Liver (tissue), 9 donors: ENCODE data around the gene TNFRSF13B. TPM values are rescaled to one million over a fixed set of nuclear protein-coding genes. Genes with fewer than 3 reads are reported as not detected.

Source experiments
- DNase-seq: peaks from one replicate; pipeline ENCODE4 v3.0.0-alpha.2; 2017; ENCODE audit warnings: low spot score
- H3K27ac ChIP-seq, 2 donors: one replicate each; pipeline ENCODE4 v1.7.0; 2013; ENCODE audit warnings: inconsistent platforms in 2 of 2, low read length in 2 of 2, control low read depth in 1 of 2, low read depth in 1 of 2, mild to moderate bottlenecking in 1 of 2
- H3K27me3 ChIP-seq, 4 donors: one replicate each; pipeline versions ENCODE4 v1.6.1 to v1.7.0; 2013; ENCODE audit warnings: low read length in 3 of 4, inconsistent platforms in 1 of 4, mild to moderate bottlenecking in 1 of 4, moderate library complexity in 1 of 4; ENCODE audit not compliant: control insufficient read depth in 4 of 4, insufficient read depth in 4 of 4
- H3K36me3 ChIP-seq, 4 donors: one replicate each; pipeline versions ENCODE4 v1.6.1 to v1.7.0; 2013; ENCODE audit warnings: low read length in 3 of 4, mild to moderate bottlenecking in 3 of 4, low read depth in 1 of 4, moderate library complexity in 1 of 4; ENCODE audit not compliant: control insufficient read depth in 4 of 4, insufficient read depth in 3 of 4
- H3K4me1 ChIP-seq, 4 donors: one replicate each; pipeline versions ENCODE4 v1.6.1 to v1.7.0; 2013; ENCODE audit warnings: low read length in 3 of 4, mild to moderate bottlenecking in 3 of 4, moderate library complexity in 1 of 4; ENCODE audit not compliant: control insufficient read depth in 4 of 4, insufficient read depth in 4 of 4
- H3K4me3 ChIP-seq, 3 donors: one replicate each; pipeline versions ENCODE4 v1.6.1 to v1.7.0; 2013; ENCODE audit warnings: low read length in 3 of 3, control low read depth in 1 of 3, low read depth in 1 of 3, mild to moderate bottlenecking in 1 of 3
- H3K9ac ChIP-seq, 2 donors: one replicate each; pipeline ENCODE4 v1.7.0; 2013; ENCODE audit warnings: low read length in 2 of 2, mild to moderate bottlenecking in 2 of 2, moderate library complexity in 2 of 2, control low read depth in 1 of 2, low read depth in 1 of 2
- H3K9me3 ChIP-seq, 4 donors: one replicate each; pipeline versions ENCODE4 v1.6.1 to v1.7.0; 2013; ENCODE audit warnings: low read length in 3 of 4; ENCODE audit not compliant: control insufficient read depth in 4 of 4
- EGR1 ChIP-seq, 2 donors: IDR thresholded peaks; 2 replicates each; pipeline ENCODE4 v1.6.1; 2016 to 2018; ENCODE audit warnings: antibody characterized with exemption in 2 of 2, low read depth in 2 of 2
- GABPA ChIP-seq, 2 donors: IDR thresholded peaks in 1 of 2; conservative IDR thresholded peaks in 1 of 2; 2 replicates each; pipeline ENCODE4 v1.6.1; 2016; ENCODE audit warnings: antibody characterized with exemption in 2 of 2, mild to moderate bottlenecking in 1 of 2, moderate library complexity in 1 of 2
- HNF4A ChIP-seq, 2 donors: conservative IDR thresholded peaks; 2 replicates each; pipeline ENCODE4 v1.6.1; 2016; ENCODE audit warnings: antibody characterized with exemption in 2 of 2, mild to moderate bottlenecking in 2 of 2
- HNF4G ChIP-seq: IDR thresholded peaks from 2 replicates; pipeline ENCODE4 v1.6.1; 2016; ENCODE audit warnings: antibody characterized with exemption
- JUND ChIP-seq, 2 donors: IDR thresholded peaks; 2 replicates each; pipeline ENCODE4 v1.6.1; 2016; ENCODE audit warnings: antibody characterized with exemption in 2 of 2
- NR2F2 ChIP-seq: IDR thresholded peaks from 2 replicates; pipeline ENCODE4 v1.6.1; 2016; ENCODE audit warnings: antibody characterized with exemption
- RAD21 ChIP-seq, 2 donors: IDR thresholded peaks; 2 replicates each; pipeline ENCODE4 v1.6.1; 2016; ENCODE audit warnings: antibody characterized with exemption in 2 of 2, mild to moderate bottlenecking in 2 of 2
- RXRA ChIP-seq, 2 donors: IDR thresholded peaks; 2 replicates each; pipeline ENCODE4 v1.6.1; 2017 to 2018; ENCODE audit warnings: antibody characterized with exemption in 2 of 2, mild to moderate bottlenecking in 1 of 2
- SP1 ChIP-seq: IDR thresholded peaks from 2 replicates; pipeline ENCODE4 v1.6.1; 2018; ENCODE audit warnings: antibody characterized with exemption, mild to moderate bottlenecking
- TAF1 ChIP-seq: conservative IDR thresholded peaks from 2 replicates; pipeline ENCODE4 v1.6.1; 2016; ENCODE audit warnings: antibody characterized with exemption, mild to moderate bottlenecking
- YY1 ChIP-seq: IDR thresholded peaks from 2 replicates; pipeline ENCODE4 v1.6.1; 2016; ENCODE audit warnings: antibody characterized with exemption, mild to moderate bottlenecking
- WGBS: extraction: QIAGEN DNeasy Blood & Tissue Kit; methylation state at CpG from one replicate; pipeline ENCODE4 v1.1.7; 2013; 5-methylcytosine and 5-hydroxymethylcytosine counted together
- polyA plus RNA-seq, 2 donors: library from polyadenylated mRNA; stranded (reverse) in 1 of 2; unstranded in 1 of 2; fragments of 200-250 nt in 1 of 2; fragments of >200 nt in 1 of 2; fragmentation: Nextera tagmentation in 1 of 2; extraction: Ambion mirVana in 1 of 2; gene quantifications; one replicate each; pipeline versions ENCODE4 v1.2.1 to v1.2.3, GENCODE V29; 2013 to 2015
- total RNA-seq, 2 donors: library from RNA; depleted of rRNA; stranded (reverse); fragments of >200 nt; gene quantifications; one replicate each; pipeline ENCODE4 v1.2.3, GENCODE V29; 2014
- TF ChIP-seq, protein P1 (sequence below): IDR thresholded peaks from 2 replicates; pipeline ENCODE4 v1.6.1; 2016; ENCODE audit warnings: antibody characterized with exemption
- TF ChIP-seq, protein P2 (sequence below): fragments of 150-350 bp; IDR thresholded peaks from 2 replicates; pipeline ENCODE4 v1.5.1; 2017; ENCODE audit warnings: improper control_type of control experiment, low read depth, low read length; ENCODE audit not compliant: missing input control
- TF ChIP-seq, protein P3 (sequence below): IDR thresholded peaks from 2 replicates; pipeline ENCODE4 v1.6.1; 2016; ENCODE audit warnings: antibody characterized with exemption, mild to moderate bottlenecking
- TF ChIP-seq, protein P4 (sequence below): IDR thresholded peaks from 2 replicates; pipeline ENCODE4 v1.6.1; 2016; ENCODE audit warnings: antibody characterized with exemption
- donor health status: healthy.
- donor health status: healthy.
- donor health status: healthy.
- donor health status: healthy.
- donor health status: healthy.

Gene TNFRSF13B
- total and polyA plus RNA-seq, 4 donors = 0.17 to 0.26 TPM; not detected in 2

DNA sequence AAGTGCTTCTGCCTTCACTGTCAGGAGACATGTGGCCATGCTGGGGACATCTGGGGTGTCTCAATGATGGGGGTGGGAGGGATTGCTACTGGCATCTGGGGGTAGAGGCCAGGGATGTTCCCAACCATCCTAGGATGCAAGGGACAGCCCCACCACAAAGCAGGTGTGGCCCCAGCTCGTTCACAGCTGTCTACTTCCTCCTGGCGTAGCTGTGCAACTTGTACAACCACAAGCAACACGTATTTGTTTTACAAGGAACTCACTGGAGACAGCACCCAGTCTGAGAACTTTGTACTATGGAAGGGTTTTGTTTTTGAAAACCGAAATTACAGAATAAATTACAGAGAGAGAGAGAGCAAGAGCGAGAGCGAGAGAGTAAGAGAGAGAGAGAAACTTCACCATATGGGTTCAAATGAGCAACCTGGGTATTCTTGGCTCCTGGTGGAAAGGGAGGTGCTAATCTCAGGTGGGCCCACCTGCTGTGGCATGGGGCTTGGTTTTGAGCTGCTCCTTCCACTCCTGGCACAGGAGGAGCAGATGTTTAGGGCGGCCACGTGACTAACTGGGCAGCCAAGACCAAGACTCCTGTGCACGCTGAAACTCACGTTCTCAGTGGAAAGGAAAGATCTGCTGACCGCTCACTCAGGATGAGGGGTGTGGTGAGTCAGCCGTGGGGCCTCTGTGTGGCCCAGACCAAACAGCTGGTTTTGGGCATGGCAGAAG lies 17.5 kb upstream of the TNFRSF13B start (continued):
- TF ChIP-seq EGR1 (IDR thresholded peaks at IDR 0.05; ENCODE audit: low read depth in 2 of 2) = no peak
- TF ChIP-seq RAD21 (IDR thresholded peaks at IDR 0.05) = no peak
- no peak for TF ChIP-seq JUND (IDR thresholded peaks at IDR 0.05)

DNA sequence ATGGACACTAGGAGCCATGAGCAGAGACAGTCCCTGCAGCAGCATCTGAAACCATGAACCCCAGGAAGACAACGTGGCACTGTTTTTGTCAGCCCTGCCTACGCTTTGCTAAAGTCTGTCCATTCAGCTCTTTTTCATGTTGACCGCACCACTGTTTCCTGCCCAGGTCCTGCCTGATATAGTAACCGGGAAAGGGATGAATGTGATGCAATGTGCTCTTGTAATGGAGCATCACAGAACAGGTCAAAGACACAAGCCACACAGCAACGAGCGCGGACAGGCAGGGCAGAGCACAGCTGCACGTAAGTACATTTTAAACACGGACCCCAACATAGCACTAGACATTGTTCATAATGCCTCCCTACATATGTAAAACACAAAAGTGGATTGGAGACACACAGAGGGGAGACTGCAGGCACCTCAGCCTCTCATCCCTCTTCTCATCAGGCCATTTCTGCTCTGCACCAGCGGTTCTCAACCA lies 16.9 kb upstream of the TNFRSF13B start:
- Histone ChIP-seq H3K4me3 (no peak overlapping the region), H3K27ac (no peak overlapping the region), H3K9me3 (no peaks in the 10 kb centered on the region), H3K4me1 (peaks cover 0 to 4% (median 1%) of the 10 kb centered on the region in 4 donors), H3K27me3 (no peaks in the 10 kb centered on the region), H3K9ac (peak overlapping the region in 1 of 2 donors; percentile 31), H3K36me3 (no peaks in the 10 kb centered on the region)
- WGBS = 73% methylated on average over 10 of the region's 10 CpGs
- no peak for DNase-seq
- TF ChIP-seq EGR1 (IDR thresholded peaks at IDR 0.05; ENCODE audit: low read depth in 2 of 2) (no peak), NR2F2 (no peak), RXRA (IDR thresholded peaks at IDR 0.05) (no peak), JUND (IDR thresholded peaks at IDR 0.05) (no peak), RAD21 (IDR thresholded peaks at IDR 0.05) (no peak), YY1 (no peak), HNF4G (no peak), SP1 (no peak), HNF4A (conservative IDR thresholded peaks at IDR 0.05) (no peak), GABPA (IDR thresholded peaks at IDR 0.05 in 1 of 2, conservative IDR thresholded peaks at IDR 0.05 in 1 of 2) (no peak), TAF1 (no peak)
- TF ChIP-seq, protein P1, sequence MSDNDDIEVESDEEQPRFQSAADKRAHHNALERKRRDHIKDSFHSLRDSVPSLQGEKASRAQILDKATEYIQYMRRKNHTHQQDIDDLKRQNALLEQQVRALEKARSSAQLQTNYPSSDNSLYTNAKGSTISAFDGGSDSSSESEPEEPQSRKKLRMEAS = no peak
- TF ChIP-seq, protein P2, sequence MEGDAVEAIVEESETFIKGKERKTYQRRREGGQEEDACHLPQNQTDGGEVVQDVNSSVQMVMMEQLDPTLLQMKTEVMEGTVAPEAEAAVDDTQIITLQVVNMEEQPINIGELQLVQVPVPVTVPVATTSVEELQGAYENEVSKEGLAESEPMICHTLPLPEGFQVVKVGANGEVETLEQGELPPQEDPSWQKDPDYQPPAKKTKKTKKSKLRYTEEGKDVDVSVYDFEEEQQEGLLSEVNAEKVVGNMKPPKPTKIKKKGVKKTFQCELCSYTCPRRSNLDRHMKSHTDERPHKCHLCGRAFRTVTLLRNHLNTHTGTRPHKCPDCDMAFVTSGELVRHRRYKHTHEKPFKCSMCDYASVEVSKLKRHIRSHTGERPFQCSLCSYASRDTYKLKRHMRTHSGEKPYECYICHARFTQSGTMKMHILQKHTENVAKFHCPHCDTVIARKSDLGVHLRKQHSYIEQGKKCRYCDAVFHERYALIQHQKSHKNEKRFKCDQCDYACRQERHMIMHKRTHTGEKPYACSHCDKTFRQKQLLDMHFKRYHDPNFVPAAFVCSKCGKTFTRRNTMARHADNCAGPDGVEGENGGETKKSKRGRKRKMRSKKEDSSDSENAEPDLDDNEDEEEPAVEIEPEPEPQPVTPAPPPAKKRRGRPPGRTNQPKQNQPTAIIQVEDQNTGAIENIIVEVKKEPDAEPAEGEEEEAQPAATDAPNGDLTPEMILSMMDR = no peak
- TF ChIP-seq, protein P3, sequence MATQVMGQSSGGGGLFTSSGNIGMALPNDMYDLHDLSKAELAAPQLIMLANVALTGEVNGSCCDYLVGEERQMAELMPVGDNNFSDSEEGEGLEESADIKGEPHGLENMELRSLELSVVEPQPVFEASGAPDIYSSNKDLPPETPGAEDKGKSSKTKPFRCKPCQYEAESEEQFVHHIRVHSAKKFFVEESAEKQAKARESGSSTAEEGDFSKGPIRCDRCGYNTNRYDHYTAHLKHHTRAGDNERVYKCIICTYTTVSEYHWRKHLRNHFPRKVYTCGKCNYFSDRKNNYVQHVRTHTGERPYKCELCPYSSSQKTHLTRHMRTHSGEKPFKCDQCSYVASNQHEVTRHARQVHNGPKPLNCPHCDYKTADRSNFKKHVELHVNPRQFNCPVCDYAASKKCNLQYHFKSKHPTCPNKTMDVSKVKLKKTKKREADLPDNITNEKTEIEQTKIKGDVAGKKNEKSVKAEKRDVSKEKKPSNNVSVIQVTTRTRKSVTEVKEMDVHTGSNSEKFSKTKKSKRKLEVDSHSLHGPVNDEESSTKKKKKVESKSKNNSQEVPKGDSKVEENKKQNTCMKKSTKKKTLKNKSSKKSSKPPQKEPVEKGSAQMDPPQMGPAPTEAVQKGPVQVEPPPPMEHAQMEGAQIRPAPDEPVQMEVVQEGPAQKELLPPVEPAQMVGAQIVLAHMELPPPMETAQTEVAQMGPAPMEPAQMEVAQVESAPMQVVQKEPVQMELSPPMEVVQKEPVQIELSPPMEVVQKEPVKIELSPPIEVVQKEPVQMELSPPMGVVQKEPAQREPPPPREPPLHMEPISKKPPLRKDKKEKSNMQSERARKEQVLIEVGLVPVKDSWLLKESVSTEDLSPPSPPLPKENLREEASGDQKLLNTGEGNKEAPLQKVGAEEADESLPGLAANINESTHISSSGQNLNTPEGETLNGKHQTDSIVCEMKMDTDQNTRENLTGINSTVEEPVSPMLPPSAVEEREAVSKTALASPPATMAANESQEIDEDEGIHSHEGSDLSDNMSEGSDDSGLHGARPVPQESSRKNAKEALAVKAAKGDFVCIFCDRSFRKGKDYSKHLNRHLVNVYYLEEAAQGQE = no peak
- TF ChIP-seq, protein P4, sequence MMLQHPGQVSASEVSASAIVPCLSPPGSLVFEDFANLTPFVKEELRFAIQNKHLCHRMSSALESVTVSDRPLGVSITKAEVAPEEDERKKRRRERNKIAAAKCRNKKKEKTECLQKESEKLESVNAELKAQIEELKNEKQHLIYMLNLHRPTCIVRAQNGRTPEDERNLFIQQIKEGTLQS = no peak
